HCT116 (cell line): Measurements from ENCODE around the gene CFAP61. TPM values are rescaled to one million over a fixed set of nuclear protein-coding genes. Genes with fewer than 3 reads are reported as not detected.

Experiments
- ATAC-seq: fragments of 200-7000 bp; cut with Tn5 transposase; 2 replicates; pipeline ENCODE4 v1.9.1; 2020; ENCODE audit warnings: mild to moderate bottlenecking, moderate library complexity
- BruUV-seq: library from RNA; stranded (reverse); fragments of 400-500 nt; replicated peaks from 2 replicates; lab custom pipeline; 2021; lab: Mats Ljungman, UMichigan
- CTCF ChIA-PET: fragments of 300-600 bp; sonication (Branson Sonifier 250); formaldehyde crosslinking; loops from one replicate; lab custom pipeline; 2021; ENCODE audit warnings: antibody characterized with exemption; lab: Charles Lee
- POLR2A ChIA-PET: fragments of 300-600, 350-600 bp; sonication (Branson Sonifier 250); formaldehyde crosslinking; loops from one replicate; lab custom pipeline; 2021; ENCODE audit warnings: antibody characterized with exemption; lab: Charles Lee
- RAD21 ChIA-PET, 2 experiments: fragments of 300-600 bp; sonication (Branson Sonifier 250); formaldehyde crosslinking; loops; one replicate each; lab custom pipeline; 2023; ENCODE audit warnings: low total read pairs in 2 of 2; ENCODE audit not compliant: uncharacterized antibody in 2 of 2, unreplicated experiment in 2 of 2, low non-redundant PET in 1 of 2; lab: Charles Lee
- DNase-seq: peaks from one replicate; pipeline ENCODE4 v3.0.0-alpha.2; 2010; ENCODE audit warnings: low read depth, low spot score
- H2AFZ ChIP-seq: fragments of 200-600 bp; shearing (Covaris generic), sonication (generic); 2 replicates; pipeline ENCODE4 v1.6.1; 2017; ENCODE audit warnings: low read depth, mixed run types, mixed read lengths, antibody characterized with exemption, low read length; ENCODE audit not compliant: poor library complexity, severe bottlenecking
- H3K27ac ChIP-seq: 2 replicates; pipeline ENCODE4 v1.5.1; 2012; ENCODE audit warnings: low read depth, low read length
- H3K27me3 ChIP-seq: fragments of 200-600 bp; sonication (generic); 2 replicates; pipeline ENCODE4 v1.6.1; 2016; ENCODE audit warnings: mixed run types, low read length, mixed read lengths; ENCODE audit not compliant: insufficient read depth
- H3K36me3 ChIP-seq, 2 experiments: fragments of 200-500 bp in 1 of 2; fragments of 200-600 bp in 1 of 2; sonication (Bioruptor generic) in 1 of 2; sonication (generic) in 1 of 2; 2 replicates each; pipeline versions ENCODE4 v1.5.1 to v1.6.1; 2014 to 2016; ENCODE audit warnings: low read length in 2 of 2, inconsistent platforms in 1 of 2, mixed read lengths in 1 of 2, mixed run types in 1 of 2; ENCODE audit not compliant: insufficient read depth in 2 of 2, control insufficient read depth in 1 of 2
- H3K4me1 ChIP-seq, 2 experiments: fragments of 200-600 bp in 1 of 2; sonication (generic) in 1 of 2; 2 replicates each; pipeline versions ENCODE4 v1.5.1 to v1.6.1; 2012 to 2017; ENCODE audit warnings: low read length in 2 of 2, inconsistent platforms in 1 of 2, mild to moderate bottlenecking in 1 of 2, mixed read lengths in 1 of 2, mixed run types in 1 of 2, moderate library complexity in 1 of 2; ENCODE audit not compliant: insufficient read depth in 2 of 2, control insufficient read depth in 1 of 2
- H3K4me2 ChIP-seq: fragments of 200-600 bp; sonication (generic); 2 replicates; pipeline ENCODE4 v1.6.1; 2017; ENCODE audit warnings: mixed run types, low read length, mixed read lengths
- H3K4me3 ChIP-seq, 2 experiments: fragments of 200-600 bp in 1 of 2; sonication (generic) in 1 of 2; replicated peaks in 1 of 2; 2 replicates each; pipeline ENCODE4 v1.5.1; 2011 to 2016; ENCODE audit warnings: low read length in 2 of 2, control low read depth in 1 of 2, low read depth in 1 of 2, mild to moderate bottlenecking in 1 of 2, mixed read lengths in 1 of 2, mixed run types in 1 of 2
- H3K79me2 ChIP-seq: fragments of 200-600 bp; sonication (generic); 2 replicates; pipeline ENCODE4 v1.6.1; 2017; ENCODE audit warnings: mild to moderate bottlenecking, mixed run types, low read length, moderate library complexity, mixed read lengths; ENCODE audit not compliant: insufficient read depth
- H3K9ac ChIP-seq: fragments of 200-600 bp; sonication (generic); 2 replicates; pipeline ENCODE4 v1.6.1; 2016; ENCODE audit warnings: low read length, mixed read lengths
- H3K9me2 ChIP-seq: fragments of 200-600 bp; sonication (generic), shearing (Covaris generic); 2 replicates; pipeline ENCODE4 v1.6.1; 2017; ENCODE audit warnings: mixed run types, mild to moderate bottlenecking, moderate library complexity; ENCODE audit not compliant: insufficient read depth
- H3K9me3 ChIP-seq, 2 experiments: fragments of 200-500 bp in 1 of 2; fragments of 200-600 bp in 1 of 2; sonication (Bioruptor generic) in 1 of 2; sonication (generic) in 1 of 2; 2 replicates each; pipeline ENCODE4 v1.6.1; 2014 to 2017; ENCODE audit warnings: low read length in 2 of 2, mixed read lengths in 2 of 2, inconsistent platforms in 1 of 2, low read depth in 1 of 2, mild to moderate bottlenecking in 1 of 2, mixed run types in 1 of 2, moderate library complexity in 1 of 2; ENCODE audit not compliant: control insufficient read depth in 1 of 2, insufficient read depth in 1 of 2
- H4K20me1 ChIP-seq: fragments of 200-600 bp; sonication (generic), shearing (Covaris generic); 2 replicates; pipeline ENCODE4 v1.6.1; 2017; ENCODE audit warnings: mixed run types, mild to moderate bottlenecking, moderate library complexity; ENCODE audit not compliant: insufficient read depth
- CBX3 ChIP-seq: IDR thresholded peaks from 2 replicates; pipeline ENCODE4 v1.6.1; 2012; ENCODE audit warnings: low read depth
- ELF1 ChIP-seq: IDR thresholded peaks from 2 replicates; pipeline ENCODE4 v1.6.1; 2012; ENCODE audit warnings: low read depth, borderline replicate concordance
- EZH2 ChIP-seq: fragments of 200-600 bp; sonication (generic); IDR thresholded peaks from 2 replicates; pipeline ENCODE4 v1.6.1; 2017; ENCODE audit warnings: antibody characterized with exemption, mixed run types
- EZH2phosphoT487 ChIP-seq: fragments of 200-600 bp; IDR thresholded peaks from 2 replicates; pipeline ENCODE4 v1.6.1; 2018; ENCODE audit warnings: antibody characterized with exemption, borderline replicate concordance
- JUND ChIP-seq: IDR thresholded peaks from 2 replicates; pipeline ENCODE4 v1.6.1; 2012
- MAX ChIP-seq: IDR thresholded peaks from 2 replicates; pipeline ENCODE4 v1.6.1; 2012
- POLR2A ChIP-seq: IDR thresholded peaks from 2 replicates; pipeline ENCODE4 v1.7.0; 2011; ENCODE audit warnings: borderline replicate concordance; ENCODE audit not compliant: insufficient read depth, insufficient read length; ENCODE audit errors: extremely low read depth
- RAD21 ChIP-seq: IDR thresholded peaks from 2 replicates; pipeline ENCODE4 v1.6.1; 2012; ENCODE audit warnings: low read depth, mild to moderate bottlenecking
- SIN3A ChIP-seq: IDR thresholded peaks from 2 replicates; pipeline ENCODE4 v1.6.1; 2012; ENCODE audit warnings: low read depth
- SRF ChIP-seq: IDR thresholded peaks from 2 replicates; pipeline ENCODE4 v1.6.1; 2012; ENCODE audit warnings: low read depth
- TCF7L2 ChIP-seq: IDR thresholded peaks from 2 replicates; pipeline ENCODE4 v1.7.0; 2011; ENCODE audit warnings: borderline replicate concordance, inconsistent platforms; ENCODE audit not compliant: insufficient read depth, insufficient read length; ENCODE audit errors: extremely low read depth
- ZNF274 ChIP-seq: fragments of 200-500 bp; sonication (Bioruptor generic); IDR thresholded peaks from 2 replicates; pipeline ENCODE4 v1.6.1; 2014; ENCODE audit warnings: mild to moderate bottlenecking, low read depth, low read length, inconsistent platforms
- intact Hi-C: fragments of 100-400 bp; cut with micrococcal nuclease; formaldehyde crosslinking; loops from 2 replicates; pipeline ENCODE4 v1.10.0; 2022
- total RNA-seq: library from RNA; stranded (reverse); gene quantifications from one replicate; pipeline ENCODE4 v1.2.1, GENCODE V29; 2021; ENCODE audit not compliant: unreplicated experiment

The CFAP61 gene
- total RNA-seq, 1 experiment from 2014 or later = 1.7 TPM

- intact Hi-C loops = no loop called here
- Histone ChIP-seq H3K4me1 (no peaks in the 10 kb centered on the region), H3K9me3 (no peaks in the 10 kb centered on the region), H3K36me3 (no peaks in the 10 kb centered on the region), H3K9me2 (no peaks in the 10 kb centered on the region), H3K79me2 (no peaks in the 10 kb centered on the region), H3K27me3 (no peaks in the 10 kb centered on the region), H3K9ac (no peak overlapping the region), H3K4me2 (no peak overlapping the region), H4K20me1 (no peaks in the 10 kb centered on the region), H3K4me3 (no peak overlapping the region), H3K27ac (no peak overlapping the region), H2AFZ (no peak overlapping the region)
- no TSS peak for BruUV-seq
- ChIA-PET RAD21 (no interaction called here), CTCF (no interaction called here), POLR2A (no interaction called here)
- TF ChIP-seq MAX (no peak), POLR2A (no peak), RAD21 (no peak), ZNF274 (no peak), JUND (no peak), EZH2phosphoT487 (no peak), SIN3A (no peak), EZH2 (no peak), SRF (no peak), ELF1 (no peak), CBX3 (no peak), TCF7L2 (no peak)
- ATAC-seq = no peak
- DNase-seq = no peak
Measured at GRCh38 chr20:20277894-20278335, 225.6 kb downstream of the CFAP61 start.

GRCh38 chr20:20286061-20286460, 233.7 kb downstream of the CFAP61 start:
- Histone ChIP-seq H2AFZ (no peak overlapping the region), H3K36me3 (no peaks in the 10 kb centered on the region), H3K9ac (no peak overlapping the region), H3K9me2 (no peaks in the 10 kb centered on the region), H3K27ac (no peak overlapping the region), H3K79me2 (no peaks in the 10 kb centered on the region), H3K4me3 (no peak overlapping the region), H3K27me3 (0 out of 2 replicates have a peak, but pooled peaks cover 7% of the 10 kb centered on the region), H3K4me1 (no peaks in the 10 kb centered on the region), H3K4me2 (no peak overlapping the region), H4K20me1 (no peaks in the 10 kb centered on the region), H3K9me3 (no peaks in the 10 kb centered on the region)
- DNase-seq (no peak), ATAC-seq (no peak)
- intact Hi-C loops = no loop called here
- BruUV-seq = no TSS peak
- ChIA-PET CTCF (no interaction called here), POLR2A (no interaction called here), RAD21 (no interaction called here)
- no peak for TF ChIP-seq JUND
- no peak for TF ChIP-seq RAD21
